Peyer's patch (tissue), 4 donors: ENCODE data around the gene ZNF782.

Experiments
- CTCF ChIP-seq, 6 experiments: fragments of 450-650 bp in 4 of 6; fragments of 200-600 bp in 2 of 6; sonication (generic) in 1 of 6; IDR thresholded peaks; one replicate each; pipeline ENCODE4 v1.5.1; 2017 to 2019; ENCODE audit warnings: antibody characterized with exemption in 6 of 6, mild to moderate bottlenecking in 3 of 6, moderate library complexity in 1 of 6
- POLR2A ChIP-seq, 2 donors: fragments of 450-650 bp; IDR thresholded peaks; one replicate each; pipeline ENCODE4 v1.5.1; 2017; ENCODE audit warnings: antibody characterized with exemption in 2 of 2, mild to moderate bottlenecking in 2 of 2, moderate library complexity in 2 of 2

DNA sequence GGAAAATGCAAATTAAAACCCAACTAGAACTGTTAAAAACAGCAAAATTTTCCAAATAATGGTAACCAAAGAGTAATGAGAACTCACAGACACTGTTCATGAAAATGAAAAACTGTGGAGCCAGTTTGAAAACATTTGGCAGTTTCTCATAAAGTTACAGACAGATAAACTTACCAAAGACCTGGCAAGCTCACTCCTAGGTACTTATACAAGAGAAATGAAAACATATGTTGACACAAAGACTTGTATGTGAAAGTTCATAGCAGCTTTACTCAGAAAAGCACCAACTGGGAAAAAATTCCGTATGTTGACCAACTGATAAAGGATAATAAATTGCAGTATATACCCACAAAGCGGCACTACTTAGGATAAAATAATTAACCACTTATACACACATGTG, 10.3 kb downstream of the ZNF782 start:
- TF ChIP-seq CTCF (IDR thresholded peaks at IDR 0.05) (no peak), POLR2A (IDR thresholded peaks at IDR 0.05) (no peak)
